GM18870 (cell line): ENCODE results near the gene RAB36.

Experiments used
- ATAC-seq: cut with Tn5 transposase; IDR thresholded peaks from one replicate; pipeline ENCODE4 v1.9.1; 2021; ENCODE audit warnings: moderate library complexity; ENCODE audit not compliant: unreplicated experiment

The RAB36 gene

DNA sequence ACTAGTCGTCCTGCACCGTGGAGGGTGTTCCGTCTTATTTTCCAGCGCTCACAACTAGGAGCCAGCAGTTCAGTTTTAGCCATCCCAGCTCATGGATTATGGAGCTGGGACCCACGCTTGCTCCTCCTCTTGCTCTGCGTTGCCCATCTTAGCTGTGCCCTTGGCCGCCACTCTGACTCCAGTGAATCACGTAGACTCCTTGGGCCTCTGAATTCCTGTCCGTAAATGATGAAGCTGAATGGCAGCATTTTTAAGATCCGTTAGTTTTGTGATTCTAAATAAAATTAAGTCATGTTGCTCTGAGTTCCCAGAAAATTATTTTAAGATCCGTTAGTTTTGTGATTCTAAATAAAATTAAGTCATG lies 58.8 kb downstream of the RAB36 start:
- no peak for ATAC-seq

GRCh38 chr22:23204541-23205157 lies 59.4 kb downstream of the RAB36 start:
- ATAC-seq: no peak

DNA sequence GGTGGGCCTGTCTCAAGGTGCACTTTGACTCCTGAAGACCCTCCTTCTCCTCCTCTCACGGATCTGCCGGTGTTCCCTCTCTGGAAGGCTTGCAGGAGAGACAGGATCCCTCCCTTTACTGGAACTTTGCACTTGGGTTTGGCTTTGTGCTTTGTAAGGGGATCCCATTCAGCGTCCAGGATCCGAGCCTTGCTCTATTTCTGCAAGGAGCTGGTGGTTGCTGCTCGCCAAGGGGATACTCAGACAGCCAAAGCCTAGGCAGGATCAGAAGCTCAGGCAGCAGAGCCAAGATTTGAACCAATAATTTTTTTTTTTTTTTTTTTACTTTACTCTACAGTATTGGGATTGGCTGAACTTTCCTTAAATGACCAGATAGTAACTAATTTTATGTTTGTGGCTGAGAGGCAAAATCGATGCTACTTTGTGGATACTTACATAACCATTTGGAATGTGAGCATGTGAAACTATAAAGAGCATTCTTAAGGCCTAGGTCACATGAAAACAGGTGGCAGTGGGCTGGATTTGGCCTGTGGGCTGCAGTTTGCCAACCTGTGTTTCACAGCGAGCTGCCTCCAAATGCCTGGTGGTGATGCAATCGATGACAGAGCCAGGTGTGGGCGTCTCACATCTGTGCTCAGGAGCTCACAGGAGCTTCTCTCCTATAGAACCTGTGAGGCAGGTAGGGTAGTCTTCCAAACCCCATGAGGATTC lies 60.2 kb downstream of the RAB36 start:
- ATAC-seq: no peak

GRCh38 chr22:23206915-23207314 lies 61.6 kb downstream of the RAB36 start:
- ATAC-seq: no peak

GRCh38 chr22:23207729-23208393 lies 62.6 kb downstream of the RAB36 start:
- ATAC-seq: no peak

GRCh38 chr22:23210428-23211170 lies 65.3 kb downstream of the RAB36 start:
- no peak for ATAC-seq

- ATAC-seq: no peak
Measured at GRCh38 chr22:23211622-23212021, 66.3 kb downstream of the RAB36 start.

- no peak for ATAC-seq
Measured at GRCh38 chr22:23212061-23213021, 67.1 kb downstream of the RAB36 start.

DNA sequence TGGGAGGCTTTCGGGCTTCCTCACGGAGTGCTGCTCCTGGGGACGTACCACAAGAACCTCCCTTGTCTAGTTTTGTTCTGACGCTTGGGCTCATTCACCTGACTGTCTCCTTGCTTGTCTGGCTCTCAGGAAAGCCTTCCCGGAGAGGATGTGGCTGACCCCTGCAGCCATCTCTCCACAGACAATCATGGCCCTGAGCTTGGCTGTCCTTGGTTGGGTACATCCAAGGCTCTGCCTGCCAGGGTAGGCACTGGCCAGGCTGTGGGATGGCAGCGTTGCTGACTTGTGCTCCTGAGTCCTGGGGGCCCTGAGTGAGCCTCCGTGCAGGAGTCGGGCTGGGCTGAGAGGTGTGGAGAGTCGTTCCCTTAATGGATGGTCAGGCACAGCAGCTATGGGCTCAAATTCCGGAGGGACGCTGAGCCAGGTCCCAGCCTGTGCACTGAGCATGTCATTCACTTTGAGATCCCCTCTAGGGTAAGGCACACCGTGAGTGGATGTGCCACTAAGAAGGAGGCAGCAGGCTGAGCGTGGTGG lies 67.8 kb downstream of the RAB36 start:
- ATAC-seq: no peak

- no peak for ATAC-seq
Measured at GRCh38 chr22:23213581-23214334, 68.5 kb downstream of the RAB36 start.
